Activated CD8-positive, alpha-beta memory T cell treated with anti-CD3 and anti-CD28 coated beads, Interleukin-2, amount 50 U/mL, for 24 hours (primary cell): ENCODE results near the gene THAP11.

Experiments
- DNase-seq: peaks from one replicate; pipeline ENCODE4 v3.0.0-alpha.2; 2020; ENCODE audit errors: extremely low read depth

Gene THAP11

GRCh38 chr16:67883872-67884261 lies 41.7 kb downstream of the THAP11 start:
- DNase-seq: peak; percentile 23

GRCh38 chr16:67884684-67885083 lies 42.6 kb downstream of the THAP11 start, which contains the start of gene NRN1L:
Gene NRN1L, plus strand, starts transcription at chr16:67884885. Its CDS starts 19 bp downstream, at chr16:67884904.
- no peak for DNase-seq

GRCh38 chr16:67885545-67885944 lies 43.4 kb downstream of the THAP11 start:
- no peak for DNase-seq

- DNase-seq: no peak
Measured at GRCh38 chr16:67885976-67886375, 43.9 kb downstream of the THAP11 start.

GRCh38 chr16:67886387-67886786 lies 44.3 kb downstream of the THAP11 start:
- no peak for DNase-seq

GRCh38 chr16:67888331-67888730 lies 46.2 kb downstream of the THAP11 start:
- no peak for DNase-seq

GRCh38 chr16:67892375-67892774 lies 50.3 kb downstream of the THAP11 start:
- no peak for DNase-seq

GRCh38 chr16:67892899-67893742 lies 51.0 kb downstream of the THAP11 start, which contains the start of gene PSKH1:
Gene PSKH1, plus strand, starts transcription at chr16:67893254. Its CDS starts 15,496 bp downstream, at chr16:67908750.
- DNase-seq: peak; percentile 87
